Anterior cingulate cortex (tissue), 58 donors: Measurements from ENCODE around the gene RITA1.

Source experiments
- DNase-seq, 58 donors: peaks; one replicate each; lab custom pipeline; 2025; lab: John Stamatoyannopoulos, UW

RITA1 gene

DNA sequence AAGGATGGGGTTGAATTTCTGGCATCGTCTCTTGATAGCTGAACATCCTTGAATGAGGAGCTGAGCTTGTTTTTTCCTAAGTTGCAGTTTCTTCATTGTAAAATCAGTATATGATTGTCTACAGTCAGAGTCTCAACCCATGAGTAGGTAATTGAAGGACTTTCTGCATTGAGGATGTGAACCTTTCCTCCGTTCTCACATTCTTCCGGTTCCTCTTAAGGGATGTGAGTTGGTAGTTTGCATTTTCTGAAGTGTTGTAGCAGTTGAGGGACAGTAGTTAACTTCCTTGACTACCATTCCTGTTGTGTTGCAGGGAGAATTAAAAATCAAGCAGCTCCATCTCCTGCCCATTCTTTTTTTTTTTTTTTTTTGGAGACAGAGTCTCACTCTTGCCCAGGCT is 54.9 kb downstream of the RITA1 start:
- DNase-seq: no peak

DNA sequence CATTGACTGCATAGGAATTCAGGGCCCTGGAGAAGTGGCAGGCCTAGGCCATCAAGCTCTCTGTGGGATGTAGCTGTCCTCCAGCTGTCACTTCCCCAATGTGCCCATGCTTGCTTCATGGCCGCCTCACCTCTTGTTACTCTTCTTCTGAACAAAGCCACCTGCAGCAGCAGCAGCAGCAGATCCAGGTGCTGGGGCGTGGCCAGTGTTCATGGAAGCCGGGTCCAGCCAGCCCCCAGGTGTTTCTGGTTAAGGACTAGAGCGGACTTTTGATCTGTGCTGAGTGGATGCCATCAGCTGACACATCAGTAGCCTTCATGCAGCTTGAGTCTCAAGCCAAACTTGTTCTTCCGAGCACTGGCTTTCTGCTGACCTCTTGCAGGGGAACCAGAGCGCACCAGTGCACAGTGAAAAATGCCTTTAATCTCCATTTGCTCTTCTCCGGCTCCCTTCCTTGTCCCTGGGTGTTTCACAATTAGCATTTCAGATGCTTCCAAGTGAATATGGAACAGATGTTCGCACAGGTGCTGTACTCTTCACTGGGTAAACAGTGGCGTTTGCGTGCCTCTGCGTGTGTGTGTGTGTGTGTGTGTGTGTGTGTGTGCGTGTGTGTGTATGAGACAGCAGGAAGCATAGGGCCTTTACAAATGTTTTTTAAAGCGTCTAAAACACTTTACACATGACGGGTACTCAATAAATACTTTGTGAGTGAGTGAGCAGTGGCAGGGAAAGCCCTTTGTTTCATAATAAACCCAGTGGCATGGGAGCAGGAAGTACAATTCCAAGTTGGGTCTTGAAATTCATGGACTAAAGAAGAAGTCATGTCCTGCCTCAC is 55.9 kb downstream of the RITA1 start:
- peak in 8 of 58 donors; percentile 18 to 65 (median 22) for DNase-seq
